Measurements from ENCODE around the gene SH3TC2.

DNA sequence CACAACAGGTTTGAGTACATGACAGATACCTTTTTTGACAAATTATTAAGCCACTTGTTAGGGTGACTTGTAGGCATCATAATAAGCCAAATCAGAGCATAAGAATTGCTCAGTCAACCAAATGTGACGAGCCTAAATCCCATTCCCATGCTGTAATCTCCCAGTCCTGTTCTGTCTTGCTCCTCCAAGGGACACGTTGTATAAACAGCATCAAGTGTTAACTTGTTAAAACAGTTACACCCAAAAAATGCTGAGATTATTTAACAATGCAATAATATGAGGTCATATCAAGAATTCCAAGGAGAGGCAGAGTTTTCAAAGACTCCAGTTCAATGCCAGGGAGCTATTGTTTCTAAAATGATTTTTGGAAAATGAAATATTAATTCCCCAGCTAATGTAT lies 76.2 kb downstream of the SH3TC2 start:
- TF ChIP-seq FOXM1 (IDR thresholded peaks at IDR 0.05; ENCODE audit: borderline replicate concordance): no peak
- no peak for TF ChIP-seq BHLHE40 (IDR thresholded peaks at IDR 0.05; ENCODE audit: borderline replicate concordance)
- TF ChIP-seq NFRKB (IDR thresholded peaks at IDR 0.05): no peak

All from HEK293T (cell line).